ENCODE measurements around the gene CALML3.

Gene CALML3

GRCh38 chr10:5491477-5491876 lies 33.3 kb upstream of the CALML3 start:
- DNase-seq (ENCODE audit: low read depth in 3 of 3), result no peak

DNA sequence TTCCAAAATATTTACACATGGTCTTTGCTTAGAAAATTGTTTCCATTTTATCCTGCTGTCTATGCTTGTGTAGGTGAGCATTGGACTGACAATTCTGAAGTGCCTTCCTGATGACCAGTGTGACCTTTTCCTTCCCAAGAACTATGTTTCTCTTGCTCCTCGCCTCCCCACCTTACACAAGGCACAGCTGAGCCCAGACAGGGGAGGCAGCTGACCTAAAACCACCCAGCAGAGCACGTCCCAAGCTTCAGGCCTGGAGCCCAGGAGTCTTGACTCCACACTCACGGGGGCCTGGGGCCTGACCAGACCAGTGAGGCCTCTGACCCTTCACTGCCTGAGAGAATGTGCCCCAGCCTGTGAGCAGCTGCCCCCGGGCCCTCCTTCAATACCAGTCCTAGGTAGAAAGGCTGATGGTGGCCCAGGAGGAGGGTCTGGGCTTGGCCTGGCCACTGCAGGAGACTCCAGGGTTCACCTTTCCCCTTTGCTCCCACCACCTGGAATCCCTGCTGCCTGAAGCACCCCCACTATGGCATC lies 32.4 kb upstream of the CALML3 start:
- no peak for DNase-seq (ENCODE audit: low read depth in 3 of 3)

- no peak for DNase-seq (ENCODE audit: low read depth in 3 of 3)
Observed at GRCh38 chr10:5492929-5493576, 31.7 kb upstream of the CALML3 start.

GRCh38 chr10:5493691-5494090 lies 31.1 kb upstream of the CALML3 start:
- DNase-seq (ENCODE audit: low read depth in 3 of 3), result no peak

- DNase-seq (ENCODE audit: low read depth in 3 of 3), result no peak
Observed at GRCh38 chr10:5494611-5495010, 30.1 kb upstream of the CALML3 start.

DNA sequence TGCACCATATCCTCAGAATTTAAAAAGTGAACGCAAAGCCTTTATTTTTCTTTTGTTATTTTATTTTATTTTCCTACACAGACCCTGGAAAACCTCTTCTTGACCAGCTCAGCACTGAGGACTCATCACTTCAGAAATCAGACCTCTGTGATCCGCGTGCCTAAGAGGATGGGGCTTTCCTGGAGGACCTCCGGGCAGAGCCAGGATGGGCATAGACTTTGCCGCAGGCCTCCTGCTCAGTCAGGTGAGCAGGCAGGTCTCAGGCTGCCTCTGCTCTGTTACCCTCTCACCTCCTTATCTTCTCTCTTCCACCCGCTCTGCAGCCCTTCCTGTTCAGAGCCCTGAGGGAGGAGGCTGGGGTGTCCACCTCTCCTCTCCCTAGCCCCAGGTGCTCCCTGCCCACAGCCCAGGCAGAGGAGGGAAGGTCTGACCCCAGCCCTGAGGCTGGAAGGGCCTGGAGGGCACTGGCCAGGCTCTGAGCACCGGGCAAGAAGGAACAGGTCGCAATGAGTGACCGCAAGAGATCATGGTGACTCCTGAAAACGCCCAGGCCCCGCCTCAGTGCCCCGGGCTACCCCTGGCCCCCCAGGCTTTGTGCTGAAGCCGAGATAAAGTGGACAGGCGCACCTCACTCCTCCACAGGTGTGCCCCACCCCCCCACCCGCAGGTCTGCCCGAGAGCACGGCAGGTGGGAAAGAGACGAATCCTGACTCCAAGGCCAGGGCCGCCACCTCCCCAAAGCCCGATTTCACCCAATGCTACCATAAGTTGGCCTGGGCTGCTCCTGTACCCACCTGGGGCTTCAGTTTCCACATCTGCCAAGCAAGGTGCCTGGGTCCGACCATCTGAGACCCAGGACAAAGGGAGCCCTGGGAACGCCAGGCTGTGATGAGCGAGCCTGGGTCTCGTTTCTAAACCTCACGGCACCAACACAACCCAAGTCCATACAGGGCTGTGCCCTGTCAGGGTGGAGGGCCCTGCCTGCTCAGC lies 28.2 kb upstream of the CALML3 start:
- DNase-seq (ENCODE audit: low read depth in 3 of 3), result no peak

DNA sequence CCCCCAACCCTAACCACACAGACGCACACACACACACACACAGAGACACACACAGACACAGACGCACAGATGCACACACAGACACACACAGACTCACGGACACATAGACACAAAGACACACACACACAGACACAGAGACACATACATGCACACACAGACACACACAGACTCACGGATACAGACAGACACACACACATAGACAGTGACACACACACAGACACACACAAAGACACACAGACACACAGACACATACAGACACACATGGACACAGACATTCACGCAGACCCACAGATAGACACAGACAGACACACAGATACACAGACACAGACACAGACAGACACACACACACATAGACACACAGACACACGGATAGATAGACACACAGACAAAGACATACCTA lies 27.5 kb upstream of the CALML3 start:
- no peak for DNase-seq (ENCODE audit: low read depth in 3 of 3)

GRCh38 chr10:5497948-5498730 lies 26.6 kb upstream of the CALML3 start:
- no peak for DNase-seq (ENCODE audit: low read depth in 3 of 3)

GRCh38 chr10:5498791-5499492 lies 25.8 kb upstream of the CALML3 start:
- no peak for DNase-seq (ENCODE audit: low read depth in 3 of 3)

DNA sequence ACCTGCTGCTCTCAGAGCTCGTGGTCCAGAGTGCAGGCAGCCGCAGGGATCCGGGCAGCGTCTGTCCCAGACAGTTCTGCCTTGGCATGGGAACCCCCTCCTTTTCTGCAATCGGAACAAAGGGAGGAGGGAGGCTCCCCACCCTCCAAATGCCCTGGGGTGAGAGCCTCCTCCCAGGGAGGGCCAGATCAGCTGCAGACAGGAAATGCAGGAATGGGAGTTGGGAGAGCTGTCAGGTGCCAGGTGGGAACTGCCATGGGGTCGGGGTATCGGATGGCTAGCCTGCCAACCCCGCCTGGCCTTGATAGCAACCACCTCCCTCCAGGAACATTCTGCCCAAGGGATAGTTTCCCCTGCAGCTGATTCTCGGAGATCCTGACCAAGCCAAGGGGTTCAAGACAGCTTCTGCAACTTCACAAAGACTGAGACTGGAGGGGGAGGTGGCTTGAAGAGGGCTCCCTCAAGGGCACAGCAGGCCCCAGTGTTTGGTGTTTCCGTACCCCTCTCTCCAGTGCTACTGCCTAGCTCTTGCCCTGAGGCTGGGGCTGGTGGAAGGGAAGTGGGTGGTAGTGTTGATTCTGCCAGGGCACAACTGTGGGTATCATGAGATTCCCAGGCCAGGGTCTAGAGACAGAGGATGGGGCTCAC lies 25.1 kb upstream of the CALML3 start, which contains the start of gene CALML5:
CALML5 (minus strand) TSS at position 78 of the 648 bp plus-strand sequence. CDS start 132 bp downstream, outside the sequence.
- DNase-seq (ENCODE audit: low read depth in 3 of 3), result no peak

- no peak for DNase-seq (ENCODE audit: low read depth in 3 of 3)
Observed at GRCh38 chr10:5500162-5500670, 24.5 kb upstream of the CALML3 start.

GRCh38 chr10:5500910-5501309 lies 23.9 kb upstream of the CALML3 start:
- DNase-seq (ENCODE audit: low read depth in 3 of 3), result no peak

- no peak for DNase-seq (ENCODE audit: low read depth in 3 of 3)
Observed at GRCh38 chr10:5502061-5502521, 22.7 kb upstream of the CALML3 start.

DNA sequence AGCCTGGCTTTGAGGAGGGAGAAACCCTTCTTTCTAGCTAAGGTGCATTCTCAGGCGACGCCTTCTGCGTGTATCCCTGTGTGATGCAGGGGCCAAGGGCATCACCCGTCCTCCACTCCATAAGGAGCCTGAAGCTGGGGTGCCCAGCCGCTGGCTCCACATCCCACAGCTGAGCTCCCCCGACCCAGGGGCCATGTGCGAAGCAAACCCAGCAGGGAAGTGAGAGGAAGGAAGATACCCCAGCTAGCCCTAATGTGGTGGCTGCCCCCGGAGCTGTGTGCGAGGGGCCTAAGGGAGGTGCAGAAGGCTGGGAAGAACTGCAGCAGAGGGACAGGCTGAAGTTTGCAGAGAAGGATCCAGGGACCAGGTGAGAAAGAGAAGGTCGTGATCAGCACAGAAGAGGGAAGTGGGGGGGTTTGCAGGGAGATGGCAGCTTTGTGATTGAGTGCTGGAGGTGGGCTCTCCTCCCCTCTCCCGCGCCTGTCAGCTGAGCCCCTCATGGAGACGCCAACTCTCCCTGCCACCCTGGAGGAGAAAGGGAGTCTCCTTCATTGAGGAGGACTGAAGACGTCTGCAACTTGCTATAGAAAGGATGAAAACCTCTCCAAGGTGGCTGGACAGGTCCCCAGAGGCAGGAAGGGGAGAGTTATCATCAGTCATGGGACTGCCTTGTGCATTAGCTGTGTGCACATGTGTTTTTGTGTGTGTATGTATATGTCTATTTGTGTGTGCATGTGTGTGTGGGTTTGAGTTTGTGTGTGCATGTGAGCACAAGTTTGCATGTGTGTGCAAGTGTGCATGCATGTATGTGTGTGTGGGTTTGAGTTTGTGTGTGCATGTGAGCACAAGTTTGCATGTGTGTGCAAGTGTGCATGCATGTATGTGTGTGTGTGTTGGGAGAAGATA lies 21.9 kb upstream of the CALML3 start:
- DNase-seq (ENCODE audit: low read depth in 3 of 3), result no peak

DNA sequence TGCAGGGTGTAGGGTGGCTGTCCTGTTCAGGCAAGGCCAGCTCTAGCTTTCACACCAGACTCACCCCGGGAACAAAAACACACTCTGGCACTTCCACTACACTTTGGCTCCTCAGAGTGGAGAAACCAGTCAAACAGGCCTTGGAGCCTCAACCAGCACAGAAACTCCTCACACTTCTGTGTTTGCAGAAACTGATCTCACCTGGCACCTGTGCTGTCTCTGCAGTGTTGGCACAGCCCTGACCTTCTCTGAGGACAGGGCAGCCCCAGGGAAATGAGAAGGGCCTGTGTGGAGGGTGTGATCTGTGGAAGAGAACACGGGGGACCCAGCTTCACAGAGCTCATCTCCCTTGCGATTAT lies 21.3 kb upstream of the CALML3 start:
- no peak for DNase-seq (ENCODE audit: low read depth in 3 of 3)

GRCh38 chr10:5504146-5505072 lies 20.4 kb upstream of the CALML3 start:
- DNase-seq (ENCODE audit: low read depth in 3 of 3), result no peak

GRCh38 chr10:5506246-5506645 lies 18.5 kb upstream of the CALML3 start:
- DNase-seq (ENCODE audit: low read depth in 3 of 3), result no peak
